ENCODE measurements around the gene C1S. TPM values are rescaled to one million over a fixed set of nuclear protein-coding genes. Genes with fewer than 3 reads are reported as not detected.
"Not testable (repeated sequence)": the region's sequence is repeated elsewhere in the genome, so short reads cannot be mapped to it uniquely, and the experiment has no call there.

Gene C1S
- 1 to 10 TPM; 1.1 to 1.4 TPM for total RNA-seq

DNA sequence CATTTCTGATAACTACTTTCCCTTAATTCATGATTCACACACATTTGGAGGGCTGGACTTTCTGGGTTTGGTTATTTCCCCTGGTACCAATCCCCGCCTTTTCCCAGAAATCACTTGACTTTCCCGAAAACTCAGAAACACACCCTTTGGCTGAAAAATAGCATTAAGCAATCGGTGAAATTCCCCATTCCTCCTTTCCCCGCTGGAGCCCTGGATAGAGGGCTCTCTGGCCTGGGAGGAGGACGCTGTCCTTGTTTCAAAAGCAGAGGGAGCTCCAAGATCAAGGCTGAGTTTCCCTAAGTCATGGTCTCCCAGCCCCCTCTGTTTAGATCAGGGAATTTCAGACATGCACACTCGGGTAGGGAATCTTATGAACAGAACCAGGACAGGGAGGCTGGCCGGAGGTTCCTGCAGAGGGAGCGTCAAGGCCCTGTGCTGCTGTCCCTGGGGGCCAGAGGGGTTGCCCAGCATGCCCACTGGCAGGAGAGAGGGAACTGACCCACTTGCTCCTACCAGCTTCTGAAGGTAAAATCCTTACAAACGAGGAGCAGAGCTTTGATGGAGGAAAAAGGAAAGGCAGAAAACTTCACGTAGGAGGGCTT, at the start of gene C1S:
C1S (plus strand) TSS at position 366 of the 602 bp plus-strand sequence. CDS start 1,195 bp downstream, outside the sequence.
- Mint-ChIP-seq H3K9me3 (no peaks in the 10 kb centered on the region), H3K36me3 (ENCODE audit: low read depth) (no peaks in the 10 kb centered on the region), H3K27ac (no peak within 1 kb of the TSS), H3K4me3 (no peak within 1 kb of the TSS), H3K4me1 (no peaks in the 10 kb centered on the region), H3K27me3 (peaks cover 12% of the 10 kb centered on the region)
- DNase-seq = no peak
- ChIA-PET POLR2A (no interaction called here), CTCF (no interaction called here)

DNA sequence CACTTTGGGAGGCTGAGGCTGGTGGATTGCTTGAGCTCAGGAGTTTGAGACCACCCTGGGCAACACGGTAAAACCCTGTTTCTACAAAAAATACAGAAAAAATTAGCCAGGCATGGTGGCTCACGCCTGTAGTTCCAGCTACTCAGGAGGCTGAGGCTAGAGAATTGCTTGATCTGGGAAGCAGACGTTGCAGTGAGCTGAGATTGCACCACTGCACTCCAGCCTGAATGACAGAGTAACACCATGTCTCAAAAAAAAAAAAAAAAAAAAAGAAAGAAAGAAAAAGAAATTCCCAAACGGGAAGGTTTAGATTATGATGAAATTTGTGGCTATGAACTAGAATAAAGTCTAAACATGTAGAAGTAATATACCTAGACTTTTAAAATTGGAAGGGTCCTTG, 49.1 kb upstream of the C1S start:
- H3K4me1 Mint-ChIP-seq = peaks cover 15% of the 10 kb centered on the region
- peaks cover 11% of the 10 kb centered on the region for H3K36me3 Mint-ChIP-seq (ENCODE audit: low read depth)
- DNase-seq, H3K4me3 Mint-ChIP-seq, H3K9me3 Mint-ChIP-seq, H3K27me3 Mint-ChIP-seq, H3K27ac Mint-ChIP-seq, POLR2A ChIA-PET: not testable (repeated sequence)
- CTCF ChIA-PET = interaction anchor here (0.6 to 2.8 kb wide), 3 partner anchors 12 to 96 kb away, joined by 3 to 8 read pairs (median 3); no protein-coding TSS in a partner anchor

DNA sequence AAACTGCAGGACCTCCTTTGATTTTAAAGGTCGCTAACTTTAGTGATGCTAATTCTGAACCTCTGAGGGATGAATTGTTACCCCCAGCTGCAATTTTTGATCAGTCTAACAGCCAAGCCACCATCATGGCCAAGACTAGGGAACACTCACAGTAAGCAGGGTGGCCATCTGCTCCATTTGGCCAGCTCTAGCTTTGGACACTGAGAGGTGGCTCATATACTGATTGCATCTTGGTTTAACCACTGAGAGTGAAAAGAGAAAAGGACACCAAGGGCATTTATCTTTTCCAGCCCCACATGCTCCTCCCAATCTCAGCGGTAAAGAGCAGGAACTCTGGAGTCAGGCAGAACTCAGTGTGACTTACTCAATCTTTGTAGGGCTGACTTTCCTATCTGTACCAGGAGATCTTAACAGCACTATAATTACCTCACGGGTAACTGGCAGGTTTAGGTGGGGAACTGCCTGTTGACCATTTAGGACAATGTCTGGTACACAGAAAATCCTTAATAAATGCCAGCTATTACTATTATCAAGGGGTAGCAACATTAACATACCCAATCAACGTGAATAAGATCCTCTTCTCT, 48.4 kb upstream of the C1S start:
- ChIA-PET CTCF (interaction anchor here (0.6 to 2.8 kb wide), 3 partner anchors 13 to 96 kb away, joined by 3 to 8 read pairs (median 3); no protein-coding TSS in a partner anchor), POLR2A (no interaction called here)
- H3K9me3 Mint-ChIP-seq = no peaks in the 10 kb centered on the region
- H3K27me3 Mint-ChIP-seq = no peaks in the 10 kb centered on the region
- no peak for DNase-seq
- no peak overlapping the region for H3K4me3 Mint-ChIP-seq
- H3K4me1 Mint-ChIP-seq = peaks cover 22% of the 10 kb centered on the region
- peaks cover 10% of the 10 kb centered on the region for H3K36me3 Mint-ChIP-seq (ENCODE audit: low read depth)
- no peak overlapping the region for H3K27ac Mint-ChIP-seq

DNA sequence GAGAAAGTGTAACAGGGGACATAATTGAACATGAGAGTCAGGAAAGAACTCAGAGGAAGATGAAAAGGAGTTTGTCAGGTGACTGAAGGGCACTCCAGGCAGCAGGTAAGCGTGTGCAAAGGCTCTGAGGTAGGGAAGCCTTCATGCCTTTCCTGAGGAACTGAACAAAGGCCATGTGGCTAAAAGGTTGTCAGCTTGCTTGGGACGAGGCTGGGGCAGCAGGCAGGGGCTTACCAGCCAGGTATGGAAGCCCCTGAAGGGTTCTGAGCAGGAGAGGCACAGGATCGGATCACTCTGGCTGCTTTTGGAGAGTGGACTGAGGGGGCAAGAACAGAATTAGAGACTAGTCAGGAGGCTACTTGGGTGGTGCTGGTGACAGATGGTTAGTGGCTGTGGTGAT, 47.4 kb upstream of the C1S start:
- H3K36me3 Mint-ChIP-seq (ENCODE audit: low read depth) = peaks cover 8% of the 10 kb centered on the region
- H3K4me3 Mint-ChIP-seq = no peak overlapping the region
- no peaks in the 10 kb centered on the region for H3K9me3 Mint-ChIP-seq
- H3K4me1 Mint-ChIP-seq = peaks cover 25% of the 10 kb centered on the region
- POLR2A ChIA-PET = no interaction called here
- CTCF ChIA-PET = interaction anchor here (2.8 kb wide), 1 partner anchor 14 kb away, joined by 8 read pairs; no protein-coding TSS in a partner anchor
- no peak for DNase-seq
- H3K27me3 Mint-ChIP-seq = no peaks in the 10 kb centered on the region
- H3K27ac Mint-ChIP-seq = no peak overlapping the region

DNA sequence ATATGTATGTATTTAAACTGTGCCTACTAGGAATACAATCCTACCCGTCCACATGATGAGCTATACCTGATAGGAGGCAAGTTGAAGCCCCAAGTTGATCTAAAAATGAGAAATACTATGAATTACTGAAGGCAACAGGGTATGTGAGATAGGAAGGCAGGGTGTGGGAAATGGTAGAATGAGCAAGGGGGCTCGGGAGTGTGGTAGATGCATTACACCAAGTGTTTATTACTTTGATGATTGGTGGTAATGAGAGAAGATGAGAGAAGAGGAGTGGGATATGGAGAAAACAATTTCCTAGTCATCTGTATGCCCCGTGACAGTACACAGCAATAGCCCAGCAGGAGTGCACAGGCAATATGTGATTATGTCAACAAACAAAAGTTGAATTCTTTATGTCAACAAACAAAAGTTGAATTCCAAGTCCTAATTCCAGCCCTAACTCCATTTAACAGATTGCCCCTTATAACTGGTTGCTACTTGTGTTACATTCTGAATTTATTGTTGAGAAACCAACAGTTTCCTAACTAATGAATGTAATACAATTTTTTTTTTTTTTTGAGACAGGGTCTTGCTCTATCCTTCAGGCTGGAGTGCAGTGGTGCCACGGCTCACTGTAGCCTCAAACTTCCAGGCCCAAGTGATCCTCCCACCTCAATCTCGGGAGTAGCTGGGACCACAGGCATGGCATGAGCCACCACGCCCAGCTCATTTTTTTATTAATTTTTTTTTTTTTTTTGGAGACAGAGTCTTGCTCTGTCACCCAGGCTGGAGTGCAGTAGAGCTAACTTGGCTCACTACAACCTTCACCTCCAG, 44.8 kb upstream of the C1S start:
- peaks cover 31% of the 10 kb centered on the region for H3K4me1 Mint-ChIP-seq
- no peak overlapping the region for H3K4me3 Mint-ChIP-seq
- CTCF ChIA-PET = interaction anchor here (0.6 to 1.4 kb wide), 3 partner anchors 15 to 948 kb away, joined by 3 to 7 read pairs (median 4); no protein-coding TSS in a partner anchor
- no peaks in the 10 kb centered on the region for H3K27me3 Mint-ChIP-seq
- H3K36me3 Mint-ChIP-seq (ENCODE audit: low read depth) = peaks cover 5% of the 10 kb centered on the region
- POLR2A ChIA-PET = no interaction called here
- no peak overlapping the region for H3K27ac Mint-ChIP-seq
- no peaks in the 10 kb centered on the region for H3K9me3 Mint-ChIP-seq
- no peak for DNase-seq

DNA sequence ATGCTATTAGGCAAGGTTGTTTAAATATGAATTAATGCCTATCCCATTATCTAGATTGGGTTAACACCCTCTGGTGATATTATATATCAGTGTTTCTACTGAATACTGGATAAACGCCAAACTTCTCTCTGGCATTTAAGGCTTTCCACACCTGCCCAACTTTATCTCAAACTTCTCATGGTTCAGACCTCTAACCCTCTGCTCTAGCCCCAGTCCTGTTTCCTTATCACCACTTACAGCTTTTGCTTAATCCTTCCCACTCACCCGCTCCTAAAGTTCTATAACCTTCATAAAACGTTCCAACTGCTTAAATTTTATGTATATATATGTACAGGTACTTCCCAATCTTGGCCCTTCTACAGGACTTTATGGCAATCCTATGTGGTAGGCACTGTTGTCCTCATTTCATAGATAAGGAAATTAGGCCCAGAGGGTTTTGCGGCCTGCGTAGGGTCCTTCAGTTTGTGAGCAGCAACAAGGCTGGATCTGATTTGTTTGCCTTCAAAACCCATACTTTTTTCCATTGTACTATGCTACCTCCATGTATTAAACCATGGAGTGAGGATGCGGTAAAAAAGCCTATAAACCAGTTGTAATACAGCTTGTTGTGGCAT, 43.5 kb upstream of the C1S start:
- peaks cover 31% of the 10 kb centered on the region for H3K4me1 Mint-ChIP-seq
- H3K27ac Mint-ChIP-seq = no peak overlapping the region
- H3K9me3 Mint-ChIP-seq = no peaks in the 10 kb centered on the region

DNA sequence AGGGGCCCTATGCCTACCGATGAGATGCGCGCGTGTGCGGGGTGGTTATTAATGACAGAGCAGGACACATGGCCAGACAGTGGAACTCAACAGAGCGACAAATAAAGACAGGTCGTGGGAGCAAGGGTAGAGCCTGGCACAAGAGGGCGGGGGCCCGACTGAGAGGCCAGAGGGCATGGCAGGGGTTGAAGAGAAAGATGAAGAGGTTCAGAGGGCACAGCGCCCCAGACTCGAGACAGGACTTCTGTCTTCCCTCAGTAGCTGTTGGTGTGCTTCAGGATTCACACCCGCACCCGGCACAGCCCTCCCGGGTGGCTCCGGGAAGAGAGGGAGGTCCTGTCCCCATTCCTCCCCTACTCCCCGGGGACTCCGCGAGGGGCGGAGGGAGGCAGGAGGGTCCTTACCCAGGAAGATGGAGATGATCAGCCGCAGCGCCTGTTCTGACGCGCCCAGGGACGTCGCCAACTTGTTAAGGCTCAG, 42.6 kb upstream of the C1S start:
- DNase-seq = no peak
- POLR2A ChIA-PET = interaction anchor here (0.6 to 1.6 kb wide), 2 partner anchors 93 to 1212 kb away, joined by 3 to 6 read pairs; no protein-coding TSS in a partner anchor

More for the DNA sequence above, 43.5 kb upstream of the C1S start:
- Mint-ChIP-seq H3K27me3 (no peaks in the 10 kb centered on the region), H3K4me3 (peak overlapping the region; percentile 88), H3K36me3 (ENCODE audit: low read depth) (peaks cover 2% of the 10 kb centered on the region)
- ChIA-PET POLR2A (interaction anchor here (1.6 kb wide), 1 partner anchor 94 kb away, joined by 3 read pairs; no protein-coding TSS in a partner anchor), CTCF (interaction anchor here (0.6 to 1.9 kb wide), 4 partner anchors 11 to 143 kb away, joined by 3 to 7 read pairs (median 4); no protein-coding TSS in a partner anchor)
- no peak for DNase-seq

DNA sequence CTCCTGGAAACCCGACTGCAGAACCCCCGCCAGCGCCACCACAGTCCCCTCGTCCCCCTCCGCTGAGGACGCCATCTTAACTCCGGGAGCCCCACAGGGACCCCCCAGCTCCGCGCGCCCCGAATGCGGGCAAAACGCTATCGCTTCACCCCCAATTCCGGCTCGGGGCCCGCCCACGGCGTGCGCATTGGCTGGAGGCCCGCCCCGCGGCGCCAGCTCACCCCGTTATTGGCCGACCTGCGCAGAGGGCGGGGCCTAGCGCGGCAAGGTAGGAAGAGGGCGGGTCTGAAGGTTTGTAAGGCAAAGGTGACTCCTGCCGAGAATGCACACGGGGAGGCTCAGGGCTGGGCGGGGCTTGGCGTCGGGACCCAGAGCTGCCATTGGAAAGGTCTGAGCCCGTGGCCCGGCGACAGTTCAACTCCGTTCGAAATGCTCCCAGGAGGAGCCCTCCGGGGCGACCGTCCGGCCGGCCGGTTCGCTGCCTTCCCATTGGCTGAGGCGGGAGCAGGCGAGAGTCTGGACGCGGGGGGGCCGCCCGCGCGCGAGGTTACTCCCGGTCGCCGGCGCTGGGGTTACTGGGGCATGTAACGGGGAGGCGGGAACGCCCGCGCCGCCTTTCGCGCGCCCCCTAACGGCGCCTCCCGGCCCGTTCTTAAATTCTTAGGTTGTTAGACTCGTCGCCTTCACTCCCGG, 42.0 kb upstream of the C1S start, which contains the start of gene LPCAT3:
LPCAT3 (minus strand) TSS at position 127 of the 693 bp plus-strand sequence; CDS start at position 75, 52 bp downstream.
- POLR2A ChIA-PET = interaction anchor here (0.6 to 1.6 kb wide), 2 partner anchors 93 to 430 kb away, joined by 3 to 4 read pairs; no protein-coding TSS in a partner anchor
- no peaks in the 10 kb centered on the region for H3K9me3 Mint-ChIP-seq
- peaks cover 2% of the 10 kb centered on the region for H3K36me3 Mint-ChIP-seq (ENCODE audit: low read depth)
- H3K4me1 Mint-ChIP-seq = peaks cover 31% of the 10 kb centered on the region
- peak within 1 kb of the TSS; percentile 89 for H3K27ac Mint-ChIP-seq
- H3K4me3 Mint-ChIP-seq = peak within 1 kb of the TSS; percentile 88
- no peaks in the 10 kb centered on the region for H3K27me3 Mint-ChIP-seq
- CTCF ChIA-PET = interaction anchor here (0.7 to 1.9 kb wide), 19 partner anchors 9 to 146 kb away, joined by 3 to 8 read pairs (median 3); no protein-coding TSS in a partner anchor
- peak; percentile 98 for DNase-seq

More for the DNA sequence above, 42.6 kb upstream of the C1S start:
- Mint-ChIP-seq H3K27me3 (no peaks in the 10 kb centered on the region), H3K9me3 (no peaks in the 10 kb centered on the region), H3K36me3 (ENCODE audit: low read depth) (peaks cover 2% of the 10 kb centered on the region), H3K4me3 (peak overlapping the region; percentile 88), H3K4me1 (peaks cover 31% of the 10 kb centered on the region), H3K27ac (peak overlapping the region; percentile 89)
- CTCF ChIA-PET = interaction anchor here (0.7 to 1.9 kb wide), 18 partner anchors 10 to 145 kb away, joined by 3 to 8 read pairs (median 3); no protein-coding TSS in a partner anchor

DNA sequence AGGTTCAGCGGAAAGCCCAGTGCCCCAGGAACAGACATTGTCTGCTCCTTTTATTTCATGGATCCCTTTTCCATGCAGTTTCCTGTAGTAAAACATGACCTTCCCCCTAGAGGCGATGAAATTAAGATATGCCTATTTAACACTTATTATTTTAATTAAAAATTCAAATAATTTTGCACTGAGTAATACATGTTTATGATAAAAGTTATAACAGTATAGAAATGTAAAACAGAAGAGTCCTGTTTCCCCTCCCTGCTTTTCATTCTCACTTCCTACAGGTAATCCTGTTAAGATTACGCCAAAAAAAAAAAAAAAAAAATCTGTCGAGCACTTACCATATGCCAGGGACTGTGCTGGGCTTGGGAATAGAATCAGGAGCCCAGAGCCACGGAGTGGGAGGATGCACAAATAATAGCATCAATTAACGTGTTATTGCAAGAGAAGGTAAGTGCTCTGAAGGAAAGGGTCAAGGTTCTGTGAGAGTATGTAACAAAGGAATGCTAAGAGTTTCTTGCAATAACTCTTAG, 41.4 kb upstream of the C1S start:
- H3K9me3 Mint-ChIP-seq = no peaks in the 10 kb centered on the region
- ChIA-PET POLR2A (interaction anchor here (0.6 kb wide), 1 partner anchor 430 kb away, joined by 4 read pairs; no protein-coding TSS in a partner anchor), CTCF (interaction anchor here (1.0 to 1.7 kb wide), 10 partner anchors 8 to 128 kb away, joined by 3 to 8 read pairs (median 4); no protein-coding TSS in a partner anchor)
- H3K36me3 Mint-ChIP-seq (ENCODE audit: low read depth) = peaks cover 2% of the 10 kb centered on the region
- H3K27me3 Mint-ChIP-seq = no peaks in the 10 kb centered on the region
- no peak for DNase-seq
- peak overlapping the region; percentile 88 for H3K4me3 Mint-ChIP-seq
- H3K27ac Mint-ChIP-seq = peak overlapping the region; percentile 60
- H3K4me1 Mint-ChIP-seq = peaks cover 31% of the 10 kb centered on the region

DNA sequence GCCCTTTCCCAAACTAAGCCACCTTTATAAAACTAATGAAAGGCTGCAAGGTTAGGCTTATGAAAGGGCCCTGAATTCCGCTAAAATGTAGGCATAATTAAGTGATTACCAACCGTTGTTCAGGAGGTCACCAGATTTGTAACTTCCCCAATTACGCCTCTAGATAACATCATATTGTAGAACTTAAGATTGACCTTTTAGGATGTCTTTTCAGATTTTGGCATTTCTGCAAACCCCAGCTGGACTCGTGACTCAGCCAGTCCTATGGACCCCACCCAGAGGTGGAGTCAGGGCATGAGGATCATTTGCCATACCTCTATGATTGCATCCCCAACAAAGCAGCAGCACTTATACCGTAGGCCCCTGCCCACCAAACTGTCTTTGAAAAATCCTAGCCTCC, 38.6 kb upstream of the C1S start:
- Mint-ChIP-seq H3K27me3 (peaks cover 4% of the 10 kb centered on the region), H3K4me1 (peaks cover 18% of the 10 kb centered on the region), H3K36me3 (ENCODE audit: low read depth) (no peaks in the 10 kb centered on the region), H3K9me3 (no peaks in the 10 kb centered on the region), H3K4me3 (no peak overlapping the region), H3K27ac (no peak overlapping the region)
- ChIA-PET CTCF (interaction anchor here (0.6 kb wide), 1 partner anchor 8 kb away, joined by 3 read pairs; no protein-coding TSS in a partner anchor), POLR2A (interaction anchor here (0.6 to 0.9 kb wide), 2 partner anchors 14 to 270 kb away, joined by 3 to 4 read pairs; no protein-coding TSS in a partner anchor)
- DNase-seq = no peak

DNA sequence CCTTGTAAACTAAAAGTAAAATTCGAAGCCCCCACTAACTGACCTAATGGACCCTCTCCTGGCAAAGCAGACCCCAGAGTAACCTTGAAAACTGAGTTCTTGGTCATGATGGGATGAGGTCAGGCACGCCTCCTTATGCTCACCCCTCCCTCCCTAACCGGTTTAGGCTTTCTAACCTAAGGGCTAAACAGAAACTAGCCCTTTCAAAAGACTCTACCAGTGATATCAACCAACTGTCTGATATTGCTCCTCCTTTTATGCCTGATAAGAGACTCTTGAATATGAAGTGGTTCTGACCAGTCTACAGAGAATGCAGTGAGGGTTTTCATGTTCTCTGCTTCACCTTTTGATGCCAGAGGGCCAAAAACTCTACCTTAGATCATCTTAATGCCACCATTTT, 37.4 kb upstream of the C1S start:
- H3K27ac Mint-ChIP-seq = no peak overlapping the region
- H3K9me3 Mint-ChIP-seq = no peaks in the 10 kb centered on the region
- no peaks in the 10 kb centered on the region for H3K36me3 Mint-ChIP-seq (ENCODE audit: low read depth)
- ChIA-PET CTCF (no interaction called here), POLR2A (no interaction called here)
- peaks cover 9% of the 10 kb centered on the region for H3K4me1 Mint-ChIP-seq
- H3K27me3 Mint-ChIP-seq = peaks cover 5% of the 10 kb centered on the region
- H3K4me3 Mint-ChIP-seq = no peak overlapping the region
- DNase-seq = no peak

Data from activated CD4-positive, alpha-beta T cell treated with anti-CD3 and anti-CD28 coated beads, Interleukin-2, amount 10 ng/mL, durations not matched to agents 7 days and 5 days (primary cell).